ENCODE data around the gene CYP39A1. TPM values are rescaled to one million over a fixed set of nuclear protein-coding genes. Genes with fewer than 3 reads are reported as not detected.

CYP39A1 gene
- total RNA-seq, 1 donor from 2014 or later = 2.9 TPM

DNA sequence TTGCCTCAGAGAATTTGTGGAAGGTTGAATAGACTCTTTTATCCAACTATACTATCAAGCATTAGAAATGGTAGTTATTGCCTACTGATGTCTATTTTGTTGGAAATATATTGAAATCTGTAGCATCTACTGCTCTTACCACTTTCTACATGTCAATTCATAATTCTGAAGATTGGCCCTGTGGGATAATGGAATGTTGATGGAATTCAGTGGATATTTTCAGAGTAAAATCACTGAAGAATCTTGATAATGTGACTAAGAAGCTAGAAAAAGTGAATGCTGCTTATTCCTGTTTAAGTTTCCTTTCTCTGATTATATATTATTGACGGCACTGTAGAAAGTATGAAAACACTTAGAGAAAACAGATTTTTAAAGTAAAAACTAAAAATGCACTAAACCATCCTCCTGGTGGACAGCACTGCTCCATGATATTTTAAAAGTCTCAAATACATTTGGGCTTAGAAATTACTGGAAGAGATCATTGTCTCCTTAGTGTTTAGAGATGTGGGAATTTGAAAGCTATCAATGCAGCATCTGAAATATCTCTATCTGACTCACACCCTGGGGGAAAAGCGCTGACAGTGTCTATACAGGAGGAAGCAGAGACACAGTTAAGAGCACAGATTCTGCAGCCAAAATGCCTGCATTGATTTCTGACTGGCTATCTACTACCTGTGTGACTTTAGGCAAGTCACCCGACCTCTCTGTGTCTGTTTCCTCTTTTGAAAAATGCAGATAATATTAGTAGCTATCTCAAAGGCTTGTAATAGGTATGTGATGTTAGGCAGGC, 123.5 kb downstream of the CYP39A1 start:
- DNase-seq (ENCODE audit: low spot score in 2 of 2) (no peak), FAIRE-seq (no peak)

DNA sequence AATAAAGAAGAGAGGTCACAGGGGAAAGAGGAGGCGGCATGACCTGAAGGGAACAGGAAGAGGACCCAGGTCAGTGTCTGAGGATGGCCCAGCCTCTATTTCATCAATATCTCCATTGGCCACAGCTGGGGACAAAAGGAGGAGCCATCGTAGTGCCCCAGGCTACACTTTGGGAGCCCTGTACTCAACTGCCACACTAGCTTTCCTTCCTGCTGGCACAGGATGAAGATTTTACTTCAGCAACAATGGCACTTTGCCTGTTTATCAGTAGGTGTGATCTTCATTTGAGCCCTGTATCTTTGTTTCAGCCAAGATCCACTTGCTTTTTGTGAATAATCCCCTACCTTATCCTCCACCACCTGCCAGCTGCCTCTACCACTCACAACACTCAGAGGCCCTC, 126.0 kb downstream of the CYP39A1 start:
- DNase-seq (ENCODE audit: low spot score in 2 of 2) = no peak
- no peak for FAIRE-seq

DNA sequence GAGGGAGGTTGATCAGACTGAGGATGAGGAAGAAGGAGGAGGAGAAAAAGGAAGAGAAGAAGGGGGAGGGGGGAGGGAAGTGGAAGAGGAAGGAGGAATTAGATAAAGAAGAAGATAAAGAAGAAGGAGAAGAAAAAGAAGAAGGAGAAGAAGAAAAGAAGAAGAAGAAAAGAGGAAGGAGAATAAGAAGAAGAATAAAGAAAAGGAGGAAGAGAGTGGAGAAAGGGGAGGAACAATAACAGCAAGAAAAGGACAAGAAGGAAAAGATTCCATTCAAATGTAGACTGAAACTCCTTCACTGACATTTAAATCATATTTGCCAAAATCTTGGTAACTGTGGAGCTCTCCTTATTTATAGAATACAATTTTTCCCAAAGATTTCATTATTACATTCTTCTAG, 127.0 kb downstream of the CYP39A1 start:
- FAIRE-seq (no peak), DNase-seq (ENCODE audit: low spot score in 2 of 2) (no peak)

- DNase-seq (ENCODE audit: low spot score in 2 of 2) (no peak), FAIRE-seq (no peak)
Measured at GRCh38 chr6:46521464-46521971, 131.1 kb downstream of the CYP39A1 start.

GRCh38 chr6:46517202-46517601, 135.4 kb downstream of the CYP39A1 start:
- FAIRE-seq (no peak), DNase-seq (ENCODE audit: low spot score in 2 of 2) (no peak)

GRCh38 chr6:46513533-46513932, 139.1 kb downstream of the CYP39A1 start:
- DNase-seq (ENCODE audit: low spot score in 2 of 2) (no peak), FAIRE-seq (no peak)

GRCh38 chr6:46511320-46511719, 141.3 kb downstream of the CYP39A1 start:
- no peak for FAIRE-seq
- DNase-seq (ENCODE audit: low spot score in 2 of 2) = no peak

DNA sequence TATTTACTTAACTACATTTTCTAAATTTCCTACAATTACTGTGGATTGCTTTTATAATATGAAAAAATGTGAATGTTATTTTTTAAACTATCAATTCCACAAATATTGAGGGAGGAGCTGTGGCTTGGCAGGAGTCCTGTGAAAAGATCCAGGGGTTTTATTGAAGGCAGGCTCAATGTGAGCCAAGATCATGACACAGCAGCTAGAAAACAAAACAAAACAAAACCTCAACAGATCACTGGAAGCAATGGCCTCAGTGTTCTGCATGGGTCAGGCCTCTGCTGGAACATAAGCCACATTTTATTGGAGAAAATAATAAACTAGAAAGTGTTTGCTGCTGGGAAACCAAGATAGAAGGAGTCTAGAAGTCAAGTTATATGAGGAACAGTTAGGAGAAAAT, 142.0 kb downstream of the CYP39A1 start:
- no peak for DNase-seq (ENCODE audit: low spot score in 2 of 2)

DNA sequence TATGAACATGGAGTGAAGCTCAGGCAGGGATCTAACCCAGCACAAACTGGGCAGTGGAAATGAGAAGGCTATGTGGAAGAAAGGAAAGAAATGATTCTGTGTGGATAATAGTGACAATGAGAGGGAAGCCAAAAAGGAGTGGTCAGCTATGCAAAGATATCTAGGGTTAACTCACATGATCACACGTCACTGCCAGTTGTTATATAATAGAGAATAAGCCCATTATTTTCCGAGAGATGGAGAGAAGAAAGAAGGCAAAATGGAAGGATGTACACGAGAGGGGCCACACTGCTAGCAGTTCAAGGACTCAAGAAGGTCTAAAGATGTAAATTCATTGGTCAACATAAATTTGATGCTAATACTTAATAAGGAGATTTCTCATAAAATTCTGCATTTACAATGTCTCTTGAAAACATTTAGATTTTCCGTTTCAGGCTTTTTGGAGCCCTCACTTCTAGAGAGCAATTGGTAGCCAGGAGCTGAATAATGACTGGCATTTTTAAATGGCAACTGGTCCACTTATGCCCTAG, 142.6 kb downstream of the CYP39A1 start:
- no peak for FAIRE-seq
- DNase-seq (ENCODE audit: low spot score in 2 of 2) = no peak

More for the DNA sequence above, 142.0 kb downstream of the CYP39A1 start:
- FAIRE-seq = peak; percentile 91

- FAIRE-seq (no peak), DNase-seq (ENCODE audit: low spot score in 2 of 2) (no peak)
Measured at GRCh38 chr6:46509063-46509462, 143.6 kb downstream of the CYP39A1 start.

DNA sequence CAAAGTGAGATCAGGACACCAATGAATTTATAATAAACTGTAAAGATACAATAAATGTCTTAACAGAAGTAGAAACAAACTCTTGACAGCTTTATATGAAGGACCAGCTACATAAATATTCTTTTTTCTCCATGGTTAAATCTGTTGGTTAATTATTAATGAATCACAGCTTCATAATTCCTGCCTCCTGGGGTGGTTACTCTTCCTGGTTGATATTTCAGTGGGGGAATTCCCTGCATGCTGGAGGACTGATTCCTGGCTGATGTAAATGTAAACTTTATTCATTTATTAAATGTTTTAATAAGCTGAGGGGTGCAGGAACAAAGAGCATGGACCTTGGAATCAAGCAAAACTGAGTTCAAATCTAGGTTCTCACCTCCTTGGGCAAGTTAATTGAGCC, 145.2 kb downstream of the CYP39A1 start:
- DNase-seq (ENCODE audit: low spot score in 2 of 2) = no peak
- no peak for FAIRE-seq

DNA sequence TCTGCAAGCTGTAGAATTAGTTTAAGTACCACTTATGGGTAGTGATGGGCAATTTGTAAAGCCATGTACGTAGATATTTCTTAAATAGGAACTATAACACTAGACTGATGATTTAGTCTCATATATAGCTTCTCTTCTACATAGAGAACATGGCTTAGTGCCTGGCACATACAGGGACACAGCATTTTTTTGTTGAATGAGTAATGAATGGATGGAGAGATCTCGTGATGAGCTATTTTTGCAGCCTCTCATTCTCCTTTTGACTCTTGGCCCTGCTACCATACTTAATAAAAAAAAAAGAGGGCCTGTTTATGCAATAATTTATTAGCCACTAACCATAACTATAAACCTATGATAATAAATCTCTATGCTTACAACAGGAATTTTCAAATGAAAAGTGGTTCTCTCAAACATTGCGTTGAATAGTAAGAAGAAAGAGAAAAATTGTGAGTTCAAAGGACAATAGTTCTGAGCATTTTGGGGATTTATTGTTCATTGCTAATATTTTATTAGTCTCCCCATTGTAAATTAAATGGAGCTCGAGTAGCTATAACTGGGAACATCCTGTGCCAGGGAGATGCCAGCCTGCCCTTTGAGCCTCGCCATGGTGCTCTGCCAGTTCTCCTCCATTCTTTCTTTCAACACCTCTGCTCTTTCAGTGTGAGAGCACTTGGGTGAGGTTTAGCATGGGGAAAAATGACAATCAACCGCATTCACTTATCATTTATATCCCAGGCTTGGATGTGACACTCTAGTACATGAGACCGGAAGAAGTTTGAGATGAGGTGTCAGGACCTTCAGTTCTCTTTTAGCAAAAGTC, 146.7 kb downstream of the CYP39A1 start:
- DNase-seq (ENCODE audit: low spot score in 2 of 2) (no peak), FAIRE-seq (no peak)

GRCh38 chr6:46504242-46504641, 148.4 kb downstream of the CYP39A1 start:
- DNase-seq (ENCODE audit: low spot score in 2 of 2) = no peak
- no peak for FAIRE-seq

- no peak for FAIRE-seq
Measured at GRCh38 chr6:46502486-46503119, 150.0 kb downstream of the CYP39A1 start.

DNA sequence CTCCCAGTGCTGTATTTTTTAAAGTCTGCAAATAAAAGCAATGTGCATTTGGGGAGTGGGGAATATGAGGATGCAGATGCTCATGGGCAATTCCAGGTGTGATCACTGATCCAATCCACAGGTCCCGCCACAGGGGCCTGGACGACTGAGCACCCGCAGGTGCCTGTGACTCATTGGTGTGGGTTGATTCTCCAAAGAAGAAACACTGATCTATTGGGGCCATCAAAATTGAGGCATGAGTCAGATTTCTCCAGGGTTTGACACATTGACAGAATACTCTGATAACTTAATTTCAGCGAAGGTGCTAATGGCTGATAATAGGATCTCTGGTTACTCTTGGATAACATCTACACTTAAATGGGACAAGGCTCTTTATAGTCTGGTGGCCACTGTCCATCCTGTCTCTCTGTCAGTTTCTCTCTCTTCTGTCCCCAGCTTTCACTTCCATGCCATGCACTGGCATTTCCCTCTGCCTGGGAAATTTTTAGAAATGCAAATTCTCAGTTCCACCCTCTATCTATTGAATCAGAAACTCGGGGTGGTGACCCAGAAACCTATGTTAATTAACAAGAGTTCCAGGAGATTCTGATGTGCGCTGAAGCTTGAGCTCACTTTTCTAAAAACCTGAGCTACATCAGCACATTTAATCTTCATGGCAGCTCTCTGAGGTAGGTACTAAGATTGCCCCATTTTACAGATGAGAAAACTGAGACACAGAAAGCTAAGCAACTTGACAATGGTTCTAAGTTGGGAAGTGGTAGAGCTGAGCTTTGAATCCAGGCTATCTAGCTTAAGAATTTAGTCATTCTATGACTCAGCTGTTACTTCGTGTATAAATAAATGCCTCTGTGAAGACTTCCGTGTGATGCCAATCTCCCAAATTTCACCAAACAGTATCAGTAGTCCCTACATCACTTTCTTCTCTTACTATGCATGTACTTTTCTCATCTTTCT, 151.2 kb downstream of the CYP39A1 start:
- DNase-seq (ENCODE audit: low spot score in 2 of 2) = no peak
- no peak for FAIRE-seq

More at GRCh38 chr6:46502486-46503119, 150.0 kb downstream of the CYP39A1 start:
- no peak for DNase-seq (ENCODE audit: low spot score in 2 of 2)

- no peak for FAIRE-seq
- no peak for DNase-seq (ENCODE audit: low spot score in 2 of 2)
Measured at GRCh38 chr6:46500382-46500781, 152.2 kb downstream of the CYP39A1 start.

All from frontal cortex (tissue), 4 donors.